OCI-LY1 (cell line): Measurements from ENCODE around the gene TMEM247.

Source experiments
- H2AFZ ChIP-seq: fragments of 200-600 bp; sonication (generic), shearing (Covaris generic); 2 replicates; pipeline ENCODE4 v1.6.0; 2014; ENCODE audit warnings: antibody characterized with exemption, mild to moderate bottlenecking, low read length
- H3F3A ChIP-seq: fragments of 200-600 bp; sonication (generic), shearing (Covaris generic); 2 replicates; pipeline ENCODE4 v1.6.0; 2014; ENCODE audit warnings: mild to moderate bottlenecking, antibody characterized with exemption, low read length, moderate library complexity; ENCODE audit not compliant: insufficient read depth
- H3K27ac ChIP-seq: fragments of 200-600 bp; sonication (generic); 2 replicates; pipeline ENCODE4 v1.5.1; 2014; ENCODE audit warnings: low read length, mixed run types, mild to moderate bottlenecking, low read depth; ENCODE audit not compliant: poor library complexity, severe bottlenecking
- H3K27me3 ChIP-seq: fragments of 200-600 bp; sonication (generic); 2 replicates; pipeline ENCODE4 v1.6.0; 2014; ENCODE audit warnings: antibody characterized with exemption, mild to moderate bottlenecking, low read length, moderate library complexity; ENCODE audit not compliant: insufficient read depth
- H3K36me3 ChIP-seq: fragments of 200-600 bp; sonication (generic); 2 replicates; pipeline ENCODE4 v1.6.1; 2014; ENCODE audit warnings: mild to moderate bottlenecking, antibody characterized with exemption, low read length, moderate library complexity, mixed read lengths; ENCODE audit not compliant: insufficient read depth
- H3K4me1 ChIP-seq: fragments of 200-600 bp; sonication (generic); 2 replicates; pipeline ENCODE4 v1.5.1; 2014; ENCODE audit warnings: mild to moderate bottlenecking, low read length, moderate library complexity; ENCODE audit not compliant: insufficient read depth, severe bottlenecking
- H3K4me2 ChIP-seq: fragments of 200-600 bp; sonication (generic), shearing (Covaris generic); 2 replicates; pipeline ENCODE4 v1.6.1; 2014; ENCODE audit warnings: low read length
- H3K4me3 ChIP-seq: fragments of 200-600 bp; sonication (generic); 2 replicates; pipeline ENCODE4 v1.5.1; 2014; ENCODE audit warnings: low read length, low read depth, mild to moderate bottlenecking, mixed read lengths; ENCODE audit not compliant: poor library complexity, severe bottlenecking
- H3K79me2 ChIP-seq: fragments of 200-600 bp; shearing (Covaris generic); 2 replicates; pipeline ENCODE4 v1.6.1; 2016; ENCODE audit warnings: mixed run types, low read length, mixed read lengths; ENCODE audit not compliant: insufficient read depth
- H3K9ac ChIP-seq: fragments of 200-600 bp; sonication (generic), shearing (Covaris generic); 2 replicates; pipeline ENCODE4 v1.6.1; 2014; ENCODE audit warnings: mild to moderate bottlenecking, low read length, mixed read lengths
- H3K9me2 ChIP-seq: fragments of 200-600 bp; sonication (generic), shearing (Covaris generic); 2 replicates; pipeline ENCODE4 v1.6.1; 2014; ENCODE audit warnings: low read depth, mild to moderate bottlenecking, low read length, mixed read lengths
- H3K9me3 ChIP-seq: fragments of 200-600 bp; shearing (Covaris generic); 2 replicates; pipeline ENCODE4 v1.6.1; 2014; ENCODE audit warnings: low read length, mixed read lengths
- H4K20me1 ChIP-seq: fragments of 200-600 bp; sonication (generic), shearing (Covaris generic); 2 replicates; pipeline ENCODE4 v1.6.0; 2016; ENCODE audit warnings: mild to moderate bottlenecking, low read length; ENCODE audit not compliant: insufficient read depth
- EZH2 ChIP-seq: fragments of 200-600 bp; sonication (generic), shearing (Covaris generic); IDR thresholded peaks from 2 replicates; pipeline ENCODE4 v1.8.0; 2017; ENCODE audit warnings: borderline replicate concordance, mixed run types, mild to moderate bottlenecking, antibody characterized with exemption, low read length, moderate library complexity, mixed read lengths
- TF ChIP-seq, protein P1 (sequence below): fragments of 200-600 bp; sonication (generic), shearing (Covaris generic); IDR thresholded peaks from 2 replicates; pipeline ENCODE4 v1.5.1; 2017; ENCODE audit warnings: mild to moderate bottlenecking, antibody characterized with exemption, low read length, moderate library complexity, mixed read lengths

TMEM247 gene

GRCh38 chr2:46444732-46445131 is 34.6 kb upstream of the TMEM247 start:
- no peaks in the 10 kb centered on the region for H3K9me2 ChIP-seq

DNA sequence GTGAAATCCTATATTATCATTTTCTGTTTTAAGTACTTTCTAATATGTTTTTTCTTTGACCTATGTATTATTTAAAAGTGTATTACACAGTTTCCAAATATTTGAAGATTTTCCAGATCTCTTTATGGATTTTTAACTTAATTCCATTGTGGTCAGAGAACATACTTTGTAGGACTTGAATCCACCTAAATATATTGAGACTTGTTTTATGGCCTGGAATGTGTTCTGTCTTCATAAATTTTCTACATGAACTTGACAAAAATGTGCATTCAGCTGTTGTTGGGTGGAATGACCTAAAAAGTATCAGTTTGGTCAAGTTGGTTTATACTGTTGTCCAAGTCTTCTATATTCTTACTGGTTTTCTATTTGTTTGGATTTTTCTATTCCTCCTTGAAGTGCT is 33.8 kb upstream of the TMEM247 start:
- Histone ChIP-seq H3K9me2 (no peaks in the 10 kb centered on the region), H3K4me1 (no peaks in the 10 kb centered on the region), H3F3A (no peaks in the 10 kb centered on the region), H3K4me2 (no peak overlapping the region), H3K27me3 (no peaks in the 10 kb centered on the region), H3K27ac (no peak overlapping the region), H3K9ac (no peak overlapping the region), H3K9me3 (peaks cover 6% of the 10 kb centered on the region; the same call in 1 of the 2 replicates), H3K36me3 (no peaks in the 10 kb centered on the region), H2AFZ (no peak overlapping the region), H3K79me2 (no peaks in the 10 kb centered on the region), H3K4me3 (no peak overlapping the region), H4K20me1 (no peaks in the 10 kb centered on the region)
- TF ChIP-seq EZH2: no peak
- TF ChIP-seq, protein P1, sequence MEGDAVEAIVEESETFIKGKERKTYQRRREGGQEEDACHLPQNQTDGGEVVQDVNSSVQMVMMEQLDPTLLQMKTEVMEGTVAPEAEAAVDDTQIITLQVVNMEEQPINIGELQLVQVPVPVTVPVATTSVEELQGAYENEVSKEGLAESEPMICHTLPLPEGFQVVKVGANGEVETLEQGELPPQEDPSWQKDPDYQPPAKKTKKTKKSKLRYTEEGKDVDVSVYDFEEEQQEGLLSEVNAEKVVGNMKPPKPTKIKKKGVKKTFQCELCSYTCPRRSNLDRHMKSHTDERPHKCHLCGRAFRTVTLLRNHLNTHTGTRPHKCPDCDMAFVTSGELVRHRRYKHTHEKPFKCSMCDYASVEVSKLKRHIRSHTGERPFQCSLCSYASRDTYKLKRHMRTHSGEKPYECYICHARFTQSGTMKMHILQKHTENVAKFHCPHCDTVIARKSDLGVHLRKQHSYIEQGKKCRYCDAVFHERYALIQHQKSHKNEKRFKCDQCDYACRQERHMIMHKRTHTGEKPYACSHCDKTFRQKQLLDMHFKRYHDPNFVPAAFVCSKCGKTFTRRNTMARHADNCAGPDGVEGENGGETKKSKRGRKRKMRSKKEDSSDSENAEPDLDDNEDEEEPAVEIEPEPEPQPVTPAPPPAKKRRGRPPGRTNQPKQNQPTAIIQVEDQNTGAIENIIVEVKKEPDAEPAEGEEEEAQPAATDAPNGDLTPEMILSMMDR: no peak

More at GRCh38 chr2:46444732-46445131, 34.6 kb upstream of the TMEM247 start:
- TF ChIP-seq EZH2: no peak
- TF ChIP-seq, protein P1: no peak
- Histone ChIP-seq H2AFZ (no peak overlapping the region), H3K36me3 (no peaks in the 10 kb centered on the region), H3K27ac (no peak overlapping the region), H3K4me2 (no peak overlapping the region), H3K9me3 (peaks cover 6% of the 10 kb centered on the region; the same call in 1 of the 2 replicates), H3K4me3 (no peak overlapping the region), H3K79me2 (no peaks in the 10 kb centered on the region), H3F3A (no peaks in the 10 kb centered on the region), H3K27me3 (no peaks in the 10 kb centered on the region), H3K4me1 (no peaks in the 10 kb centered on the region), H3K9ac (no peak overlapping the region), H4K20me1 (no peaks in the 10 kb centered on the region)

DNA sequence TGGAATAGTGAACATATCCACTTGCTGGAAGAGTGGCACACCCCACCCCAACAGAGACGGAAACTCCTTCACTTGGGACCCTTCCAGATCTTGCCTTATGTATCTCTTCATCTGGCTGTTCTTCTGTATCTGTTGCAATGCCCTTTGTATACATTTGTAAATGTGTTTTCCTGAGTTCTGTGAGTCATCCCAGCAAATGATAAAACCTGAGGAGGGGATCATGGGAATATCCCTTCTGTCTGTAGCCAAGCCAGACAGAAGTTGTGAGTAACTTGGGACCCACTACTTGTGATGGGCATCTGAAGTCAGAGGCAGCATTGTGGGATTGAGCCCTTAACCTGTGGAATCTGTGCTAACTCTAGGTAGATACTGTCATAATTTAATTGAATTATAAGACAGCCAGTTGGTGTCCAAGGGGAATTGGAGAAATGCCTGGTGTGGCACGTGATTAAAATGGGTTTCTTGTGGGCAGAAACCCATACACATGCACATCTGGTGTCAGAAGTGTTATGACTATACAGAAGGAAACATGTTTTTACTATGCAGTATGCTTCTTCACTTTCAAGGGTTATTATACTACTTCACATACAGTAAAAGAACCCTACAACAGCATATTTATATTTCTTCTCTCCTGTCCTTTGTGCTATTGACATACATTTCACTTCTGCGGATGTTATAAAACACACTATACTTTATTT is 32.3 kb upstream of the TMEM247 start:
- Histone ChIP-seq H3K9ac (no peak overlapping the region), H3K9me3 (peaks cover 6% of the 10 kb centered on the region; the same call in 1 of the 2 replicates), H3F3A (no peaks in the 10 kb centered on the region), H3K4me1 (no peaks in the 10 kb centered on the region), H3K36me3 (no peaks in the 10 kb centered on the region), H3K4me2 (no peak overlapping the region), H3K79me2 (no peaks in the 10 kb centered on the region), H3K9me2 (no peaks in the 10 kb centered on the region), H3K27ac (no peak overlapping the region), H2AFZ (no peak overlapping the region), H4K20me1 (no peaks in the 10 kb centered on the region), H3K4me3 (no peak overlapping the region), H3K27me3 (no peaks in the 10 kb centered on the region)
- TF ChIP-seq EZH2: no peak
- TF ChIP-seq, protein P1: no peak
